Stimulated activated CD4-positive, alpha-beta T cell treated with anti-CD3 and anti-CD28 coated beads, TNF-alpha, amount 100 ng/mL, for 1 hour (primary cell): ENCODE measurements around the gene MIPEP.

Experiments used
- DNase-seq, 3 donors: peaks; one replicate each; pipeline ENCODE4 v3.0.0-alpha.2; 2020; ENCODE audit warnings: low read depth in 3 of 3, low spot score in 1 of 3

Gene MIPEP

GRCh38 chr13:23688336-23688735 lies 200.9 kb downstream of the MIPEP start:
- DNase-seq, result no peak

DNA sequence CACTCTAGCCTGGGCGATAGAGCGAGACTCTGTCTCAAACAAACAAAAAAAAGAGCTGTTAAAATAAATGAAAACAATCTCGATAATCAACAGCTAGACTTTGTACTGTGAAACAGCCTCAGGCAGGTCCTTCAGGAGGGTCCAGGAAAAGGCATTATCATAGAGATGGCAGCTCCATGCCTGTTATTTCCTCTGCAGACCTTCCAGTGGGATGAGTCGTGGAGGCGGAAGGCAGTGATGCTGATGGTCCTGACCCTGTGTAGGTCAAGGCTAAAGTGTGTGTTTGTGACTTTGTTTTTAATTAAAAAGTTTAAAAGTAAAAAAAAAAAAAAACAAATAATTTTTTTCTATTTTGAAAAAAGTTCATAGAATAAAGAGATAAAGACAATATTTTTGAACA lies 201.6 kb downstream of the MIPEP start:
- no peak for DNase-seq

- DNase-seq, result no peak
These were observed 202.3 kb downstream of the MIPEP start for GRCh38 chr13:23686948-23687347.

GRCh38 chr13:23685416-23685815 lies 203.8 kb downstream of the MIPEP start:
- DNase-seq, result no peak

- no peak for DNase-seq
These were observed 204.6 kb downstream of the MIPEP start for GRCh38 chr13:23684647-23685046.

DNA sequence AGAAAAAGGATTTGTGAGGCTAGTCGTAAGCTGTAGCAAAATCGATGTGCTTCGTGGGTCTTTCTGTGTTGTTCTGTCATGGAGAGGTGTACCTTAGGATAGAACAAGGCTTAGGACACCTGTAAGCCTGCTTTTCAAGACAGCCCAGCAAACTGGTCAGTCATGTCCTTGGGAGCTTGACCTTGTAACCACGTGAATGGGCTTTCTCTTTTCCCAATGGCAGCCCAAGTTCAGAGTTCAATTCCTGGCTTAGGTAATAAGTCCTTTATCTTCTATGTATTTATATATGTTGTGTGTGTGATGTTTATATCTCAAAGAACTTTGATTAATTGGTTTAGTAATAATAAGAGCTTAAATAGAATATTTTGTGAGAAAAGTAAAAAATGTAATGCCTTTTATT lies 206.1 kb downstream of the MIPEP start:
- no peak for DNase-seq

DNA sequence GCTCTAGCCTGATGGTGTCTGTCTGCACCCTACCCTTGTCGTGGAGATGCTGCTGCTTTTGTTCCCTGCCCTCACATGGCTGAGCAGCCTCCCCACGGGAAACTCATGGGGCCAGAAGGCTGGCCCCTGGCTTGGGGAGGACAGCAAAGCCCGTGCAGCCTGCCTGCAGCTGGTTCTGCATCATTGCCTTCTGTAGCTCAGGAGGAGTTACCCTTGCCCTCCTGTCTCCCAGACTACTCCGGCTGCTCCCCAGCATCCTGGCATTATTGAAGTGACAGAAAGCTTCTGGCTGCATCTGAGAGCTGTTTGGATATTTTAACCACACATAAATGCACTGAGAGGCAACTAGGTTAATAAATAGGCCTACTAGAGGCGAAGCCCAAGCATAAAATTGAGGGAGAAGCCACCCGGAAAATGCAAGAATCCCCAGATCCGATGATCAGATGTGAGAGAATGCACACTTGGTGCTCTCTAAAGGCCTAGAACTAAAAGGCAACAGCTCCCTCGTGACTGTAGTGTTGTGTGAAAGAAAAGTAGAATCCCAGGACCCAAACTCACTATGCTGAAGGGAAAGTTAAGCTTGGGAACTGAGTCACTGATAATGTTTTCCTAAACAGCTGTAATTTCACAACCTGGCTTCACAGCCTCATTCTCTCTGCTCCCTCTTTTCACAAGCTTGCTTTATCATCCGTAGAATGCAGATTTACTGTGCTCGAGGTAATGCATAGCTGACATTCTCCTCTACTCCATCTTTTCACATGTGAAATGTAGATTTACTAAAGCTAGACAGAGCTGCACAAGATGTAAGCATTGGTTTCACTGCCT lies 208.1 kb downstream of the MIPEP start:
- no peak for DNase-seq
